Kidney epithelial cell (primary cell): Measurements from ENCODE around the gene LRRC8B. TPM values are rescaled to one million over a fixed set of nuclear protein-coding genes. Genes with fewer than 3 reads are reported as not detected.
"Not testable (repeated sequence)": the region's sequence is repeated elsewhere in the genome, so short reads cannot be mapped to it uniquely, and the experiment has no call there.

Experiments used
- DNase-seq: peaks from one replicate; pipeline ENCODE4 v3.0.0-alpha.2; 2010; ENCODE audit warnings: low read depth
- H3K27me3 ChIP-seq: 2 replicates; pipeline ENCODE4 v1.6.0; 2011; ENCODE audit warnings: low read length; ENCODE audit not compliant: control insufficient read depth, insufficient read depth
- H3K36me3 ChIP-seq: 2 replicates; pipeline ENCODE4 v1.5.1; 2011; ENCODE audit warnings: low read length; ENCODE audit not compliant: control insufficient read depth, insufficient read depth
- H3K4me3 ChIP-seq: 2 replicates; pipeline ENCODE4 v1.5.1; 2011; ENCODE audit warnings: low read depth, mild to moderate bottlenecking, control low read depth, low read length
- total RNA-seq: library from RNA; depleted of rRNA; stranded (reverse); fragments of >200 nt; gene quantifications from 2 replicates; pipeline ENCODE4 v1.2.3, GENCODE V29; 2015
- TF ChIP-seq, protein P1 (sequence below): IDR thresholded peaks from 2 replicates; pipeline ENCODE4 v1.5.1; 2011; ENCODE audit warnings: mild to moderate bottlenecking, moderate library complexity, low read length, control low read depth, inconsistent platforms; ENCODE audit not compliant: insufficient read depth, poor library complexity, severe bottlenecking

LRRC8B gene
- total RNA-seq, 1 donor from 2014 or later, result 8.9 TPM

DNA sequence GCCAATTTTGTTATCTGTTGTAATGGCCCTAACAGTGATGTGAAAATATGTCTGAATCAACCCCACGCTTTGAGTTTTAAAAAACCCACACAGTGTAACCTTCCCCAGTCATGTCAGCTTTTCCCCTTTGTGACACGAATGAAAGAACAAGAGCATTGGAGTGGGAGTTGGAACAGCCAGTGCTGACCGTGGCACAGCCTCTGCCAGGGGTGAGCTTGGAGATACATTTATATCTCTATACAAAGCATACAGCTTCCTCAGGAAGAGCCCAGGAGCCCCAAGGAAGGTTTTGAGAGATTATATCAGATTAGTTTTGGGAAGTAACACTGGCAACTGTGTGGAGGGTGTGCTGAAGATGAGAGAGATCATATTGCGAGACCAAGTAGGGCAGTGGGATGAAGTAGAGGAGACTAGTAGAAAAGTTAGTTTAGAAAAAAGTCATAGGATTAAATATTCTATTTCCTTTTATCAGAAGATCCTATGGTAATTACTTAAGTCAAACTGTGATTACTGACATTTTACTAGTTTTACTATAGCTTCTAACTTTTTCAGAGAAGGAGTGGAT, 15.9 kb downstream of the LRRC8B start:
- no peaks in the 10 kb centered on the region for H3K36me3 ChIP-seq
- H3K27me3 ChIP-seq, result no peaks in the 10 kb centered on the region
- TF ChIP-seq, protein P1, sequence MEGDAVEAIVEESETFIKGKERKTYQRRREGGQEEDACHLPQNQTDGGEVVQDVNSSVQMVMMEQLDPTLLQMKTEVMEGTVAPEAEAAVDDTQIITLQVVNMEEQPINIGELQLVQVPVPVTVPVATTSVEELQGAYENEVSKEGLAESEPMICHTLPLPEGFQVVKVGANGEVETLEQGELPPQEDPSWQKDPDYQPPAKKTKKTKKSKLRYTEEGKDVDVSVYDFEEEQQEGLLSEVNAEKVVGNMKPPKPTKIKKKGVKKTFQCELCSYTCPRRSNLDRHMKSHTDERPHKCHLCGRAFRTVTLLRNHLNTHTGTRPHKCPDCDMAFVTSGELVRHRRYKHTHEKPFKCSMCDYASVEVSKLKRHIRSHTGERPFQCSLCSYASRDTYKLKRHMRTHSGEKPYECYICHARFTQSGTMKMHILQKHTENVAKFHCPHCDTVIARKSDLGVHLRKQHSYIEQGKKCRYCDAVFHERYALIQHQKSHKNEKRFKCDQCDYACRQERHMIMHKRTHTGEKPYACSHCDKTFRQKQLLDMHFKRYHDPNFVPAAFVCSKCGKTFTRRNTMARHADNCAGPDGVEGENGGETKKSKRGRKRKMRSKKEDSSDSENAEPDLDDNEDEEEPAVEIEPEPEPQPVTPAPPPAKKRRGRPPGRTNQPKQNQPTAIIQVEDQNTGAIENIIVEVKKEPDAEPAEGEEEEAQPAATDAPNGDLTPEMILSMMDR, result no peak
- H3K4me3 ChIP-seq, result no peak overlapping the region
- DNase-seq, result no peak

DNA sequence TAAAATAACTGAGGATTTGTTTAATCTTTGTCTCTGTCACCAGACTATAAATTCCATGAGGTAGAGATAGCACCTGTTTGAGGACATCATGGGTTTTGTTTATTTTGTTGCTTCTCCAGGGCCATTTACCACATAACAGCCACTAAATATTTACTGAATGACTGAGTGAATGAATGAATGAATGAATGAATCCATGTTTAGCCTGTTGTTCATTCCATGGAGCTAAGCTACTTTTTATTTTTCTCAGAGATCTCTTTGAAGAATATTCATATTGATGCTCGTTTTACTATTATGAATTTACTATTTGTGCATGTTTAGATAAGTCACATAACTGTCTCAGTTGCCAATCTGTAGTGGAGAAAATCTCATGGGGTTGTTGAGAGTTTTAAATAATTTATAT, 17.7 kb downstream of the LRRC8B start:
- Histone ChIP-seq H3K36me3 (no peaks in the 10 kb centered on the region), H3K4me3 (no peak overlapping the region), H3K27me3 (no peaks in the 10 kb centered on the region)
- DNase-seq, result no peak
- TF ChIP-seq, protein P1, result no peak

- not testable (repeated sequence) for H3K36me3 ChIP-seq, H3K4me3 ChIP-seq, DNase-seq, H3K27me3 ChIP-seq
These were observed 19.0 kb downstream of the LRRC8B start for GRCh38 chr1:89543632-89544031.

DNA sequence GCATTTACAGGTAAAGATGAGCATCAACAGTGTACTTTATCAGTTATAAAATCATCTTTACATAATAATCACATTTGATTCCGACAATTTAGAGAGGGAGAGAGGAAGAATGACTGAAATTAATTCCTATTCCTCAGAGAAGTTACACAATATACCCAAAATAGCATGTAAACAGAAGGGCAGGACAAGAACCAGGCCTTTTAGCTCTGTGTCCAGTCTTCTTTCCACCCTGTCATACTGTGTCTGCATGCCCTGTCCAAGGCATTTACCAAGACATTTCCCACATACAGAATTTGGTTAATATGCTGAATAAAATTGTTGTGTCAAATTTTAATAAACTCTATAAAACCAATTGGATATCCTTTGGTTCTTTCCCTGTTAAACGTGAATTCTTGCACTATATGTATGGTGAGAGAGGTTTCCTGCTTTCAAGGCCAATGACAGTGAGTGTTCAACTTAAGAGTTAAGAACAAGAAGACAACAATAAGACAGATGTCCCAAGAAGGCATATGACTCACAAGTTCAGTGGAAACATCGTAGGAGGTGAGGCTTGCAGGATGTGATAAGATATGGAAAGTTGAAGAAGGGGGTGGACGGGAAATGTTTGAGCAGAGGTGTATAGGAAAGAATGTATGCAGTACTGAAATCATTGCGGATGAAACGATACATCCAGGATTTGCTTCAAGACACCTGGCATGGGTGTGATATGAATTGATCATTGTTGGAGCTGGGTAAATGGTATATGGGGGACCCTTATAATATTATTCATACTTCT, 20.8 kb downstream of the LRRC8B start:
- Histone ChIP-seq H3K27me3 (no peaks in the 10 kb centered on the region), H3K4me3 (no peak overlapping the region), H3K36me3 (no peaks in the 10 kb centered on the region)
- no peak for DNase-seq
- TF ChIP-seq, protein P1, result no peak

DNA sequence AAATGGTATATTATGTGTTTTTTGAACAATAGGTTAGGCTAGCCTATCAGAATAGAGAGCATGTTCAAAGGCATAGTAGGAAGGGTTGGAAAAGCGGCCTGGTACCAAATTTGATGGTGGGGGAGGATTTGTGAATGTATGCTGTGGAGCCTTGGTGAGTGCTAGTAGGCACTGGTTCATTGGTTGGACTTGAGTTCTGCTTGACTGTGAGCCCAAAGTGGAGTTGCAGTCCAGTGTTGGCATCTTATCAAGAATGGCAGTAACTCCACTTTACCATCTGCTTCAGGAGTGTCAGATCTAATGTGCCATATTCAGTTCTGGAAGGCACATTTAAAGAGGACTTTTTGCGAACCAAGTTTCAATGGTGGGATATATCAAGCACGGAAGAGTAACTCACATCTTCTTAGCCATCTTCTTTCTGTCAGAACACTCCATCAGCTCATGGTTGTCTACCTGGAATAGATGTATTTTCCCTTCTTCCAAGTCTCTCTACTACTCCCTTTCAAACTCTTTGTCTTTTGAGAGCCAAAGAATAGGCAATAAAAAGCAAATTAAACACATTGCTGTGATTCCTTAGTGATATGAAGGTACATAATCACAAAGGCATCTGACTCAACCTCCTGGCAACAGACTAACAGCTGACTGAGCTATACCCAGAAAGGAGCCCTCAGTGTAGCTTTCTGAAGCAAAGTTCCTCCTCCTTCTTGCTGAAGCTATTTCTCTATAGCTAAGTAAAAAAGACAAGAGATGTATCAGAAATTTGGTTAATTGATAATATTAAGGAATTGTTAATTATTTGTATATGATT, 21.7 kb downstream of the LRRC8B start:
- TF ChIP-seq, protein P1, result no peak
- Histone ChIP-seq H3K27me3 (no peaks in the 10 kb centered on the region), H3K36me3 (no peaks in the 10 kb centered on the region), H3K4me3 (no peak overlapping the region)
- no peak for DNase-seq

- no peak overlapping the region for H3K4me3 ChIP-seq
- H3K36me3 ChIP-seq, result no peaks in the 10 kb centered on the region
- no peak for DNase-seq
- H3K27me3 ChIP-seq, result no peaks in the 10 kb centered on the region
- TF ChIP-seq, protein P1, result no peak
These were observed 22.4 kb downstream of the LRRC8B start for GRCh38 chr1:89546934-89547562.
